Left renal pelvis (tissue), 4 donors: Measurements from ENCODE around the gene PMEL. TPM values are rescaled to one million over a fixed set of nuclear protein-coding genes. Genes with fewer than 3 reads are reported as not detected.

Experiments used
- DNase-seq, 4 donors: peaks; one replicate each; pipeline ENCODE4 v3.0.0-alpha.2; 2013; ENCODE audit warnings: low read depth in 4 of 4, low spot score in 3 of 4
- polyA plus RNA-seq, 4 donors: library from polyadenylated mRNA; unstranded; fragments of 120-200 nt; gene quantifications; one replicate each; pipeline ENCODE4 v1.2.1, GENCODE V29; 2013; ENCODE audit not compliant: insufficient read length in 4 of 4

The PMEL gene
- polyA plus RNA-seq, 4 donors, result 2.0 to 4.2 (median 3.2) TPM

DNA sequence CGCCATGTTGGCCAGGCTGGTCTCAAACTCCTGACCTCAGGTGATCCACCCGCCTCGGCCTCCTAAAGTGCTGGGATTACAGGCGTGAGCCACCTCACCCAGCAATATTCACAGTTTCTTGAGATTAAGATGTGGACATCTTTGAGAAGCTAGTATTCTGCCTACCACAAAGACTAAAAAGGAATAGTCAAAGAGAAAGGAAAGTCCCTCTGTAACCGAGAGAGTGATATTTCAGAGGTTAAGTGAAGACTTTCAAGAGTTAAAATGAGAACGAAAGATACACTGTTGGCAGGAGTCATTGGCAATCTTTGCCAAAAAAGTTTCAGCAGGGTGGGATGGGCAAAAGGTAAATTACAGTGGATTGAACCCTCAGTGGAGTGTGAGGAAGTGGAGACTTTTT is 19.3 kb downstream of the PMEL start:
- no peak for DNase-seq

DNA sequence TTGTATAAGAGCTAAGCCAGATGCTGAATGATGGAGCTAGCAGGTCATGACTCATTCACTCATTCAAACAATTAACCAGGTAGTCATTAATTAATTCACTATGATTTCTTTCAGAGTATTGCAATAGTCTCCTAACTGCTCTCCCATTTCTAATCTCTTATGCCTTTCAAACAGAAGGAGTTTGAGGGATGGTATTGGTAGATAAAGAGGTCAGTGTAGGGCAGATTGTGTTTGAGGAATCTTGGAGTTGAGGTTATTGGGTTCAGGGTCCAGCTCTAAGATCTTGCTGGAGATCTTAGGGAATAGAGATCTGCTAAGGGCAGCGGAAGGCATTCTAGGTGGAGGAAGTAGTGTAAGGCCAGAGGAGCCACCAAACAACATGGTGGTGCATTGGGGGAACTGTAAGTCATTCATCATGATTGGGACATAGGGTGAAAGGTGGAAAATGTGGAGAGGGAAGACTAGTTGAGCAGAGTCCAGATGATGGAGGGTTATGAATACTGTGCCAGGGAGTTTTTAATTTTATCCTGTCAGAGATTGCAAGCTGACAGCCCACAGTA is 23.2 kb downstream of the PMEL start:
- DNase-seq, result no peak

DNA sequence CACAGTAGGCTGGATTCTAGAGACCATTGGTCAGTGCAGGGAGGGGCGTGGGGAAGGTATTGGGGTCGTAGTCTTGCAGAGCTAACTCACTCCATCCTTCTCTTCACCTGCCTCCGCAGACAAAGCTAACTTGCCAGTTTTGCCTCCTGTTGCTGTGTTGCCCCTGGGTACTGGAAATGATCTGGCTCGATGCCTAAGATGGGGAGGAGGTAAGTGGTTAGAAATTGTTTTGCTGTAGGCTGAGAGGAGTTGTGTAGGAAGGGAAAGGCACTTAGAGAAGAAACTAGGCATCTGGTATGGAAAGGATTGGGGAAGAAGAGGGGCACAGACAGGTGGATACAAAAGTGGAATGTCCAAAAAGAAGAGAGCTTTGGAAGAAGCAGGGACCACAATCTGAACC is 23.8 kb downstream of the PMEL start:
- DNase-seq, result no peak

DNA sequence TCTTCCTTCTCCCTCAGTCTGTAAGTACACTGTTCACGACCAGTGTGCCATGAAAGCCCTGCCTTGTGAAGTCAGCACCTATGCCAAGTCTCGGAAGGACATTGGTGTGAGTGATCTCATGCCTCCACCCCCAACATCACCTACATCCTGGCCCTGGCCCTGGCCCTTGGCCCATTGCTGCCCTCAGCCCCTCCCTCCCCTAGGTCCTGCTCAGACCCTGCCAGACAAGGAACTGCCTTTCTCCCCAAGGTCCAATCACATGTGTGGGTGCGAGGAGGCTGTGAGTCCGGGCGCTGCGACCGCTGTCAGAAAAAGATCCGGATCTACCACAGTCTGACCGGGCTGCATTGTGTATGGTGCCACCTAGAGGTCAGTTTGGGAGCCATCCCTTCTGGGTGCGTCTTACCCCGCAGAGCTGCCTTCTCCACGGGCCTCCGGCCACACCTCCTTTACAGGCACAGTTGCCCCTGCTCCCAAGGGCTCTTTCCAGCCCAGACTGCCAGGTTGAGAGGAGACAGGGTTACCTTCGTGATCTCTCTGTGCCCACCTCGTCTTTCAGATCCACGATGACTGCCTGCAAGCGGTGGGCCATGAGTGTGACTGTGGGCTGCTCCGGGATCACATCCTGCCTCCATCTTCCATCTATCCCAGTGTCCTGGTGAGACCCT is 25.6 kb downstream of the PMEL start:
- DNase-seq, result peak in 3 of 4 donors; percentile 68 to 75 (median 75)

GRCh38 chr12:55938826-55939501 is 26.9 kb downstream of the PMEL start:
- no peak for DNase-seq

GRCh38 chr12:55937981-55938380 is 27.9 kb downstream of the PMEL start:
- DNase-seq, result no peak

DNA sequence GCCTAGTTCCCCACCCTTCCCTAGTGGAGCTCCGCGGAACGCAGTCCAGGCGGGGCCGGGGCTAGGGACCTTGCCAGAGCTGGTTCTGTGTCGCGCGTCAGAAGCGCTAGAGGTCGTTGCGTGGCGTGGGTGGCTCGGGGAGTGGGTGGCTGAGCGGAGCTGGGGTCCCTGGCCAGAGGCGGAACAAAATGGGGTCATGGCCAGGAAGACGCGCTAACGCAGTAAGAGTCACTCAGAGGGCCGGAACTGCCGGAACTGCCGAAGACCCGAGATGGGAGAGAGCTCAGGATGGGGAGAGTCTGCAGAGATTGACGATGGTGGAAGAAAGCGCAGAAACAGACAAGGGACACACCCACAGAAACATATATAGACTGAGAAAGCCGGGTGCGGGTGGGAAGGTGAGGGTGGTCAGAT is 30.1 kb downstream of the PMEL start:
- DNase-seq, result no peak

DNA sequence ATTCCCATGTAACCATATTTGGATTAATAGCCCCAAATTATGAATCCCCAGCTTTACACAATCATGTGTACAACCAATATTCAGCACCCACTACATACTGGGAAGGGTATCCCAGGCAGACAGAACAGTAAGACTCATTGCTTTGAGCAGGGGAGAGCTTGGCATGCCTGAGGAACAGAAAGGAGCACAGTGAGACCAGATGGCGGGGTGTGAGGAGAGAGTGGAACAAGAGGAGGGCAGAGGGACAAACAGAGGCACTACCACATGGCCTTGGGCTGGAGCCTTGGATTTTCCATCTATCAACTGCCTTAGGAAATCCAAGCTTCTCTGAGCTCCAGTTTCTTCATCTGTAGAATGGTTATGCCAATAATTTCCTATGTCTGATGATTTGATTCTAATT is 31.1 kb downstream of the PMEL start:
- DNase-seq, result no peak

DNA sequence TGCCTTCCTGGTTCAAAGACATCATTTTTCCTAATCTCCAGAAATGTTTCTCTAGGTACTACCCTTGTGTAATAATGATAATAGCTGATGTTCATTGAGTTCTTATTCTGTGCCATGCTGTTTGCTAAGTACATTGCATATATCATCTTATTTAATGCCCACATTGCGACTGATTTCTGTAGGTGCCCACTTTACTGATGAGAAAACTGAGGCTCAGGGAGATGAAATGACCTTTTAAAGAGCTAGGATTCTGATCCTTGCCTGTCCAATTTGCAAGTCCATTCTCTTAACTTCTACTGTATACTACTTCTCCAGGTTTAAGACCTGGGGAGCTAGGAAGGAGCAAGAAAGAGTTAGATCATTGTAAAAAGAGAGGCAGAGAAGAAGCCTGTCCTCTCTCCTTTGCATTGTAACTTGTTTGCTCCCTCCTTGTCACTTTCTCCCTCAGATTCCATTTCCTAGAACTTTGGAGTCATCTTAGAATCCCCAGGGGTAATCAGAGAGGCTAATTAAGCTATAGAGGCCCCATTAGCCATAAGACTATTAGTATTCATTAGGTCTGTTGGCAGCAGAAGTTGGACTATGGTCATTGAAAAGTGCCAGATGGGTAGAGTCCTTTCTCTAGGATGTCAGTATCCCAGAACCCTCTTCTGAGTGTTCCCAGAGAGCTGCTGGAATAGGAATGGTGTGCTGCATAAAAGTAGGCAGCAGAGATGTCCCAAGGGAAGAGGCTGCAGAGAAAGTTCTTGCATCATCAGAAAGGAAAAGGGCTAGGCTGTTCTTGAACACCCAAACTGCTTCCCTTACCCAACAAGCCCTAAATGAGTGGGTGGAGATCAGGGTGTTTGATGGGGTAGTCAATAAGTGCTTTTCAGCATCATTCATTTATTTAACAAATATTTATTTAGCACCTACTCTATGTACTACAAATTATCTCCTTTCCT is 31.8 kb downstream of the PMEL start:
- DNase-seq, result no peak

DNA sequence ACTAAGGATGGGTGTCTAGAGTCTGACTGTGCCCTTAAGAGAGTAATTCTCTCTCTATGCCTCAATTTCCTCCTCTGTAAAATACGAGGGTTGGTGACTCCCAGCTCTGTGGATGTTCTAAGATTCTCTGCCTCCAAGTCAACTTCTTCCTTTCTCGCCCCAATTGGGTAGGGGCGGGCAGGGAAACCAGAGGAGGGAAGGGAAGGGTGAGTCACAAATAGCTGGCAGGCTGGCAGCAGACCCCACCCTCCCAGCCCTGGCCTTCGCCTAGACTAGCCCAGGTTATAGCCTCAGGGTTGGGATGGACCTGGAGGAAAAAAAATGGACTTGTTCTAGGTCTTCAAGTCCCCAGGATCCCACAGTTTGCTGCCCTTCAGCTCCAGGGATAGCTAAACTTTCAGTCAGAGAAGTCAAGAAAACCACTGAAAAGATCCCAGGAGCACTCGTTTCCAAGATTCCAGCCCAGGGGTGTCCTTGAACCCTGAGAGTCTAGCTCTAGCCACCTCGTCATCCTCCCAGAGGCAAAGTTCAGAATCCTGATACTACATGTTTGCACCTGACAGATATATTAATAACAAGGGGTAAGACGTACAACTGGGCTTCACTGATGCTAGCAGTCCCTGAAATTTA is 32.6 kb downstream of the PMEL start:
- no peak for DNase-seq

DNA sequence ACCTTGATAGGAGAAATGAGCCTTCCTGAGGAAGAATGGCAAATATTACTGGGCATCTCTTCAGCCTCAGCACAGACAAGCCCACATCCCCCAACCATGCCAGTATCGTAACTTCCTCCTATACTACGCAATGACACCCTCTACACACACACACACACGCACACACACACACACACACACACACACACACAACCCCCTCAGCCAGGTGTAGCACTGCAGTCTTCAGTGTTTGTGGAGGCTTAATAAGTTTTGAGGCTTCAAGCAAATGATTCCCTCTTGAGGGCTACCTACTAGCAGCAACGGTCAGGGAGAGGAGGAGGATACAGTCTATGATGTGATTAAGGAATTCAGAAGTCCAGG is 33.3 kb downstream of the PMEL start:
- DNase-seq, result no peak

GRCh38 chr12:55931780-55932550 is 33.9 kb downstream of the PMEL start:
- DNase-seq, result peak in 1 of 4 donors; percentile 49

- no peak for DNase-seq
These were observed 34.5 kb downstream of the PMEL start for GRCh38 chr12:55931317-55931779.

- no peak for DNase-seq
These were observed 35.0 kb downstream of the PMEL start, which contains the start of gene DGKA for GRCh38 chr12:55930771-55931316. DGKA (plus strand) TSS chr12:55931162; CDS start chr12:55936504, 5,342 bp downstream.

DNA sequence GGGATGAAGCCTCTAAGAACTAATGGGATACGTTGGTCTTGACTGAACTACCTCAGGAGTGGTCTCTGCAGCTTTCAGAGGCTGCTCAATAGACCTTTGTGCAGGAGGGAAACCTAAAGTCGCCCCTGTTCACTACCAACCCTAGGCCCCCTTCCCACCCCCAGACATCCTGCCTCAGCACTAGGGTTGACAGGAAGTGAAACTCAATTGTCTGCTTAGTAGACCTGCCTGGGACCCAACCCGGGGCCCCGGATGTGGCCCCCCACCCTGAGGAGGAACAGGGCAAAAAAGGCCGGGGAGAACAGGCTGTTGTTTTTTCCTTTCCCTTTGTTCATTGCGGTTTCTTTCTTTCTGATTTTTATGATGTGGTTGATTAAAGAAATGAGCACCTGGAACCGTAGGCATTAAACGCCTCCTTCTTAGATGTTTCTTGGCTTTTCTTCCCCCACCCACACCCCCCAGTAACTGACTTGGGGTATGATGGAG is 36.5 kb downstream of the PMEL start:
- DNase-seq, result no peak

- DNase-seq, result no peak
These were observed 38.0 kb downstream of the PMEL start, which contains the start of gene PYM1 for GRCh38 chr12:55927588-55928502. PYM1 (minus strand) TSS chr12:55927894; CDS start chr12:55927761, 133 bp downstream.

GRCh38 chr12:55926738-55927587 is 38.9 kb downstream of the PMEL start:
- DNase-seq, result peak; percentile 82 to 89 (median 85)
